Progenitor cell of endocrine pancreas (in vitro differentiated cells): Measurements from ENCODE around the gene MLXIPL. TPM values are rescaled to one million over a fixed set of nuclear protein-coding genes. Genes with fewer than 3 reads are reported as not detected.

Experiments
- DNase-seq: peaks from one replicate; pipeline ENCODE4 v3.0.0; 2021; ENCODE audit warnings: low spot score; ENCODE audit not compliant: unreplicated experiment
- H3K27ac Mint-ChIP-seq: 2 replicates; pipeline ENCODE4 v1.8.0; 2021; ENCODE audit warnings: mild to moderate bottlenecking, moderate library complexity, mixed read lengths
- H3K27me3 Mint-ChIP-seq: 2 replicates; pipeline ENCODE4 v1.8.0; 2021; ENCODE audit warnings: mixed read lengths
- H3K36me3 Mint-ChIP-seq: 2 replicates; pipeline ENCODE4 v1.8.0; 2022; ENCODE audit warnings: mixed read lengths; ENCODE audit not compliant: insufficient read depth
- H3K4me1 Mint-ChIP-seq: 2 replicates; pipeline ENCODE4 v1.8.0; 2021; ENCODE audit warnings: low read depth, mixed read lengths
- H3K4me3 Mint-ChIP-seq: 2 replicates; pipeline ENCODE4 v1.8.0; 2021; ENCODE audit warnings: low read depth, mild to moderate bottlenecking, moderate library complexity, mixed read lengths
- H3K9me3 Mint-ChIP-seq: 2 replicates; pipeline ENCODE4 v1.8.0; 2021; ENCODE audit warnings: low read depth, mixed read lengths
- CTCF ChIP-seq: fragments of 200-600 bp; sonication (generic); IDR thresholded peaks from one replicate; pipeline ENCODE4 v1.5.0; 2021; ENCODE audit warnings: antibody characterized with exemption, mild to moderate bottlenecking; ENCODE audit not compliant: unreplicated experiment
- total RNA-seq: library from RNA; stranded (reverse); gene quantifications from 2 replicates; pipeline ENCODE4 v1.2.1, GENCODE V29; 2021

MLXIPL gene
- total RNA-seq, 1 donor from 2014 or later: 48.6 TPM

GRCh38 chr7:73565675-73566340 lies 58.5 kb downstream of the MLXIPL start:
- no peak for TF ChIP-seq CTCF
- DNase-seq: no peak
- Mint-ChIP-seq H3K27ac (no peak overlapping the region), H3K4me3 (no peak overlapping the region), H3K9me3 (no peaks in the 10 kb centered on the region), H3K36me3 (peaks cover 9% of the 10 kb centered on the region), H3K4me1 (peaks cover 3% of the 10 kb centered on the region), H3K27me3 (no peaks in the 10 kb centered on the region)

GRCh38 chr7:73560109-73560835 lies 64.0 kb downstream of the MLXIPL start:
- Mint-ChIP-seq H3K36me3 (no peaks in the 10 kb centered on the region), H3K4me3 (no peak overlapping the region), H3K4me1 (peaks cover 14% of the 10 kb centered on the region), H3K9me3 (no peaks in the 10 kb centered on the region), H3K27me3 (peaks cover 8% of the 10 kb centered on the region), H3K27ac (peak overlapping the region; percentile 84)
- no peak for TF ChIP-seq CTCF
- DNase-seq: no peak

- Mint-ChIP-seq H3K27me3 (peaks cover 8% of the 10 kb centered on the region), H3K9me3 (no peaks in the 10 kb centered on the region), H3K4me1 (peaks cover 18% of the 10 kb centered on the region), H3K4me3 (peak within 1 kb of the TSS; percentile 87), H3K36me3 (peaks cover 3% of the 10 kb centered on the region), H3K27ac (peak within 1 kb of the TSS; percentile 97)
- no peak for TF ChIP-seq CTCF
- DNase-seq: peak; percentile 62
Observed at GRCh38 chr7:73557397-73558257, 66.7 kb downstream of the MLXIPL start, which contains the start of gene BCL7B. Gene BCL7B, minus strand, starts transcription at chr7:73557690. Its CDS starts 112 bp downstream, at chr7:73557578.

- peaks cover 8% of the 10 kb centered on the region for H3K27me3 Mint-ChIP-seq
- peak overlapping the region; percentile 97 for H3K27ac Mint-ChIP-seq
- no peak for TF ChIP-seq CTCF
- H3K4me1 Mint-ChIP-seq: peaks cover 18% of the 10 kb centered on the region
- DNase-seq: peak; percentile 90
- H3K36me3 Mint-ChIP-seq: peaks cover 5% of the 10 kb centered on the region
- no peaks in the 10 kb centered on the region for H3K9me3 Mint-ChIP-seq
- H3K4me3 Mint-ChIP-seq: peak overlapping the region; percentile 87
Observed at GRCh38 chr7:73557108-73557396, 67.3 kb downstream of the MLXIPL start.
